NCI-H1105 (cell line): ENCODE data around the gene PFN3.
"Not testable (repeated sequence)": the region's sequence is repeated elsewhere in the genome, so short reads cannot be mapped to it uniquely, and the experiment has no call there.

Experiments used
- DNase-seq: peaks from one replicate; lab custom pipeline; 2025; lab: John Stamatoyannopoulos, UW

PFN3 gene

GRCh38 chr5:177372034-177372896 lies 28.2 kb downstream of the PFN3 start:
- no peak for DNase-seq

GRCh38 chr5:177371120-177372033 lies 29.1 kb downstream of the PFN3 start:
- no peak for DNase-seq

- DNase-seq, result peak; percentile 60
These were observed 29.9 kb downstream of the PFN3 start for GRCh38 chr5:177370488-177371119.

GRCh38 chr5:177369645-177370440 lies 30.6 kb downstream of the PFN3 start:
- DNase-seq, result no peak

GRCh38 chr5:177368869-177369644 lies 31.4 kb downstream of the PFN3 start:
- DNase-seq, result no peak

- no peak for DNase-seq
These were observed 32.2 kb downstream of the PFN3 start for GRCh38 chr5:177367981-177368868.

- no peak for DNase-seq
These were observed 33.1 kb downstream of the PFN3 start for GRCh38 chr5:177367323-177367848.

GRCh38 chr5:177366528-177367322 lies 33.7 kb downstream of the PFN3 start:
- DNase-seq, result no peak

- no peak for DNase-seq
These were observed 34.5 kb downstream of the PFN3 start for GRCh38 chr5:177365845-177366527.

GRCh38 chr5:177364159-177364962 lies 36.1 kb downstream of the PFN3 start:
- no peak for DNase-seq

GRCh38 chr5:177363565-177363964 lies 36.9 kb downstream of the PFN3 start:
- DNase-seq, result no peak

GRCh38 chr5:177362610-177363507 lies 37.6 kb downstream of the PFN3 start:
- DNase-seq, result peak; percentile 44

GRCh38 chr5:177362292-177362609 lies 38.2 kb downstream of the PFN3 start:
- no peak for DNase-seq

- no peak for DNase-seq
These were observed 38.8 kb downstream of the PFN3 start for GRCh38 chr5:177361418-177362291.

GRCh38 chr5:177360740-177361139 lies 39.7 kb downstream of the PFN3 start:
- DNase-seq, result not testable (repeated sequence)
